Endothelial cell (in vitro differentiated cells): Measurements from ENCODE around the gene DEGS2. TPM values are rescaled to one million over a fixed set of nuclear protein-coding genes. Genes with fewer than 3 reads are reported as not detected.
"Not testable (repeated sequence)": the region's sequence is repeated elsewhere in the genome, so short reads cannot be mapped to it uniquely, and the experiment has no call there.

Experiments used
- DNase-seq: peaks from one replicate; pipeline ENCODE4 v3.0.0; 2021; ENCODE audit warnings: low spot score
- H3K27ac Mint-ChIP-seq: one replicate; pipeline ENCODE4 v1.8.0; 2021; ENCODE audit warnings: mixed read lengths, inconsistent platforms; ENCODE audit not compliant: unreplicated experiment
- H3K27me3 Mint-ChIP-seq: one replicate; pipeline ENCODE4 v1.8.0; 2021; ENCODE audit warnings: mild to moderate bottlenecking, moderate library complexity, mixed read lengths, inconsistent platforms; ENCODE audit not compliant: unreplicated experiment
- H3K36me3 Mint-ChIP-seq: one replicate; pipeline ENCODE4 v1.8.0; 2021; ENCODE audit warnings: mild to moderate bottlenecking, low read depth, mixed read lengths, inconsistent platforms; ENCODE audit not compliant: unreplicated experiment
- H3K4me1 Mint-ChIP-seq: one replicate; pipeline ENCODE4 v1.8.0; 2021; ENCODE audit warnings: mild to moderate bottlenecking, mixed read lengths, inconsistent platforms; ENCODE audit not compliant: unreplicated experiment
- H3K4me3 Mint-ChIP-seq: one replicate; pipeline ENCODE4 v1.8.0; 2021; ENCODE audit warnings: mild to moderate bottlenecking, mixed read lengths, inconsistent platforms; ENCODE audit not compliant: unreplicated experiment
- H3K9me3 Mint-ChIP-seq: one replicate; pipeline ENCODE4 v1.8.0; 2021; ENCODE audit warnings: mixed read lengths, inconsistent platforms; ENCODE audit not compliant: unreplicated experiment
- total RNA-seq: library from RNA; stranded (reverse); fragmentation: NEBNext Ultra II Directional; extraction: Animal tissue kit (Norgen Biotek cat#: 25700); gene quantifications from one replicate; pipeline ENCODE4 v1.2.1, GENCODE V29; 2021; ENCODE audit not compliant: unreplicated experiment
- TF ChIP-seq, protein P1 (sequence below): fragments of 200-600 bp; sonication (generic); IDR thresholded peaks from one replicate; pipeline ENCODE4 v1.5.0; 2021; ENCODE audit warnings: antibody characterized with exemption; ENCODE audit not compliant: unreplicated experiment

The DEGS2 gene
- total RNA-seq, 1 donor from 2014 or later: not detected

DNA sequence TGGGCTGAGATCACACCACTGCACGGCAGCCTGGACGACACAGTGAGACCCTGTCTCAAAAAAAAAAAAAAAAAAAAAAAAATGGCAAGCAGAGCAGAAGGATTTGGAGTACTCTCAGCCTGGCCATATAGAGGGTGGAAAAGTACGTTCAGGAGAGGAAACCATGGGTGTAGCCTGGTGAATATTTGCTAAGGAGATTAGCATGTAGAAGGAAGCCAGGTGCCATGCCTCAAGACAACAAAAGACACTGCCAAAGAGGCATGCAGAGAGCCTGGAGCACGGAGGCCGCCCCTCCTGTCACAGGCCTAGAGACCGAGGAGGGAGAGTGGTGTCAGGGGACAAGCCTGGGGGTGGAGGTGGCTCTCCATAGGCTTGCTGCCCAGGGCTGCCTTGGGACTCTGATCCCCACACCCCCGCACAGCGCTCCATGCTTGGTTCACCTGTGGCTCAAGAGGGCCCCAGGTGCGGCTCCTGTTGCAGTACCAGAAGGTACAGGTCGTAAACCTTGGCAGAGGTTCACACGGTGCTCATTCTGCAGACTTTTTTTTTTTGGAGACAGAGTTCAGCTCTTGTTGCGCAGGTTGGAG lies 27.9 kb upstream of the DEGS2 start:
- no peak for DNase-seq
- Mint-ChIP-seq H3K36me3 (no peaks in the 10 kb centered on the region), H3K27me3 (no peaks in the 10 kb centered on the region), H3K4me3 (no peak overlapping the region), H3K9me3 (no peaks in the 10 kb centered on the region), H3K27ac (no peak overlapping the region), H3K4me1 (no peaks in the 10 kb centered on the region)
- TF ChIP-seq, protein P1, sequence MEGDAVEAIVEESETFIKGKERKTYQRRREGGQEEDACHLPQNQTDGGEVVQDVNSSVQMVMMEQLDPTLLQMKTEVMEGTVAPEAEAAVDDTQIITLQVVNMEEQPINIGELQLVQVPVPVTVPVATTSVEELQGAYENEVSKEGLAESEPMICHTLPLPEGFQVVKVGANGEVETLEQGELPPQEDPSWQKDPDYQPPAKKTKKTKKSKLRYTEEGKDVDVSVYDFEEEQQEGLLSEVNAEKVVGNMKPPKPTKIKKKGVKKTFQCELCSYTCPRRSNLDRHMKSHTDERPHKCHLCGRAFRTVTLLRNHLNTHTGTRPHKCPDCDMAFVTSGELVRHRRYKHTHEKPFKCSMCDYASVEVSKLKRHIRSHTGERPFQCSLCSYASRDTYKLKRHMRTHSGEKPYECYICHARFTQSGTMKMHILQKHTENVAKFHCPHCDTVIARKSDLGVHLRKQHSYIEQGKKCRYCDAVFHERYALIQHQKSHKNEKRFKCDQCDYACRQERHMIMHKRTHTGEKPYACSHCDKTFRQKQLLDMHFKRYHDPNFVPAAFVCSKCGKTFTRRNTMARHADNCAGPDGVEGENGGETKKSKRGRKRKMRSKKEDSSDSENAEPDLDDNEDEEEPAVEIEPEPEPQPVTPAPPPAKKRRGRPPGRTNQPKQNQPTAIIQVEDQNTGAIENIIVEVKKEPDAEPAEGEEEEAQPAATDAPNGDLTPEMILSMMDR: no peak

DNA sequence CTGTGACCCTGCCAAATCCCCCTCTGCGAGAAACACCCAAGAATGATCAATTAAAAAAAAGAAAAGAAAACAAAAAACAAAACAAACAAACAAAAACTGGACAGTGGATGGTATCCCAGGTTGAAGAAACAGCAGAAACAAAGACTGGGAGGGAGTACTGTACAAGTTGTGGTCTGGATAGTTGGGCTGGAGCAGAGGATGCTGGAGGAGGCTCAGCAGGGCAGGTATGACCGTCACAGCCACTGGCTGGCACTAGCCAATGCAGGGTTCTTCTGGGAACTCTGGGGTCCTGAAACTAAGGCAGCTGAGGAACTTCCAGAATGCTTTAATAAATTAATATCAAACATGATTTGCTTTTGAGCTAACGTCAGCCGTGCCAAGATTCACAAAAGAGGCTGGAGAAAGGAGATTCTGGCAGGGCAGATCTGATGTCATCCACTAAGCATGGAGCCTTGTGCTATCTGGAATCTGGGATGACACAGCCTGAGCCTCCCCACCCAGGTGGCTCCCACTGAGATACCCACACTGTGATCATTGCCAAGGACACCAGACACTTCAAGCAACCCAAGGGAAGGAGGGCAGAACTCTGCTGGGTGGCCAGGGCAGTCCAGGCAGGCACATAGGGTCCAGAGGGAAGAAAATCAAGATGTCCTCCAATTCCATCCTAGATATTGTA lies 22.6 kb upstream of the DEGS2 start:
- not testable (repeated sequence) for H3K4me1 Mint-ChIP-seq, H3K27me3 Mint-ChIP-seq, H3K9me3 Mint-ChIP-seq, H3K4me3 Mint-ChIP-seq, H3K36me3 Mint-ChIP-seq, DNase-seq, H3K27ac Mint-ChIP-seq

DNA sequence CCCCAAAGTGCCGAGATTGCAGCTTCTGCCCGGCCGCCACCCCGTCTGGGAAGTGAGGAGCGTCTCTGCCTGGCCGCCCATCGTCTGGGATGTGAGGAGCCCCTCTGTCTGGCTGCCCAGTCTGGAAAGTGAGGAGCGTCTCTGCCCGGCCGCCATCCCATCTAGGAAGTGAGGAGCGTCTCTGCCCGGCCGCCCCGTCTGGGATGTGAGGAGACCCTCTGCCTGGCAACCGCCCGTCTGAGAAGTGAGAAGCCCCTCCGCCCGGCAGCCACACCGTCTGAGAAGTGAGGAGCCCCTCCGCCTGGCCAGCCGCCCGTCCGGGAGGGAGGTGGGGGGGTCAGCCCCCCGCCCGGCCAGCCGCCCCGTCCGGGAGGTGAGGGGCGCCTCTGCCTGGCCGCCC lies 21.2 kb upstream of the DEGS2 start:
- not testable (repeated sequence) for H3K9me3 Mint-ChIP-seq, DNase-seq, H3K27me3 Mint-ChIP-seq, H3K27ac Mint-ChIP-seq, H3K4me3 Mint-ChIP-seq, H3K36me3 Mint-ChIP-seq, H3K4me1 Mint-ChIP-seq

DNA sequence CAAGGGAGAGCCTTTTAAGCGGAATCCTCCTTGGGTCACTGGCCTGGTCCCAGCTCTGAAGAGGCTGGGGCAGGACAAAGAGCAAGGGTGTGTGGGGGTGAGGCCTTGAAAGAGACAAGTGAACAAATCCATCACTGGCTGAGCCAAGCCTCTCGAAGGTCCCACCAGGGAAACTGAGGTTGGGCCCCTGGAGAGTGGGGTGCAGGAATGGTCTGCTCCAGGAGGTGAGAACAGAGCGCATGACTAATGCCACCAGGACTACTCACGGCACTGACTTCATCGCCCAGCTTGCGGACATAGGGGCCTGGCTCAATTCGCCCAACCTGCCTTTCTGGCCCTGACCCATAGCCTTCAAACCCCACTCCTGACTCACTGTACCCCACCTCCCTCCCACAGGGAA lies 19.2 kb upstream of the DEGS2 start:
- Mint-ChIP-seq H3K4me1 (no peaks in the 10 kb centered on the region), H3K27me3 (peaks cover 3% of the 10 kb centered on the region), H3K27ac (no peak overlapping the region), H3K9me3 (no peaks in the 10 kb centered on the region), H3K4me3 (no peak overlapping the region), H3K36me3 (no peaks in the 10 kb centered on the region)
- TF ChIP-seq, protein P1: no peak
- no peak for DNase-seq

DNA sequence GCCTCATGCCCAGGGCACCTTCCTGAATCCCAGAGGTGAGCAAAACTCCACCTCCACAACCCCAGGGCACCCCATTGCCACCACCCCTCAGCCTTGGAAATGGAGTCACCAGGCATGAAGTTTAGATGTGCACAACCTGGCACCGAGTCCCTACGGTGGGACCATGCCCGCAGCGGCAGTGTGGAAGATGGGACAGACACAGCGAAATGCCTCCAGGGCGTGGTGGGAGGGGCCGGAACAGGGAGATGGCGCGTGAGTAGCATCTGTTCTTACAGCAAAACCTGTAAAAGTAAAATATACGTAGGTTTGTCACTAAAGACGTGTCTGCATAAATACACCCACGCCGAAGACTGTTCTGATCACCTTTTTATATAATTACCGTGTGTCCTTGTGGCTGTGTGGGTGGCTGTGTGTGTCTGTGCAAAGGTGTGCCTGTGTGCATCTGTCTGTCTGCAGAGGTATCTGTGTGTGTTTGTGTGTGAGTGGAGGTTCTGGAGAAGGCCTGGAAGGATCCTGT lies 17.4 kb upstream of the DEGS2 start:
- Mint-ChIP-seq H3K36me3 (no peaks in the 10 kb centered on the region), H3K9me3 (no peaks in the 10 kb centered on the region), H3K27ac (no peak overlapping the region), H3K4me3 (no peak overlapping the region), H3K27me3 (peaks cover 5% of the 10 kb centered on the region), H3K4me1 (no peaks in the 10 kb centered on the region)
- TF ChIP-seq, protein P1: no peak
- no peak for DNase-seq

DNA sequence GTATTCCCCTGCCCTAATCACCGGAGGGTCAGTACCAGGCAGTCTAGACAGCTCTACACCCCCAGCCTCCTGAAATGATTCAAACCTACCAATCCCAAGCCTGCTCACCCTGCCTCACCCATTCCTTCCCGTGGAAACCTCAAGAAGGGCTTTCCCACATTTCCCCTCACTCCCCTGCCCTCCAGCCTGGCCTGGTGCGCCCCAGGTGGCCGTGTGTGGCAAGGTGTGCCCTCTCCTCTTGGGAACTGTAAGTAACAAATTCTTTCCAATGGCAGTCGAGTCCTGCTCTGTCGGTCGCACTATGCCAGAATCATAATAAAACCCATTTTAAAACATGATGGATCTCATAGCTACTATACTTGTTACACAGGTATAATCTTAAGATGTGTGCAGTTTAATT lies 13.9 kb upstream of the DEGS2 start:
- peaks cover 6% of the 10 kb centered on the region for H3K27me3 Mint-ChIP-seq
- no peak overlapping the region for H3K27ac Mint-ChIP-seq
- H3K9me3 Mint-ChIP-seq: no peaks in the 10 kb centered on the region
- H3K4me3 Mint-ChIP-seq: no peak overlapping the region
- DNase-seq: no peak
- TF ChIP-seq, protein P1: no peak
- H3K4me1 Mint-ChIP-seq: no peaks in the 10 kb centered on the region
- H3K36me3 Mint-ChIP-seq: no peaks in the 10 kb centered on the region
